GM19438 (cell line): Measurements from ENCODE around the gene PFKL.
"Not testable (repeated sequence)": the region's sequence is repeated elsewhere in the genome, so short reads cannot be mapped to it uniquely, and the experiment has no call there.

Experiments used
- ATAC-seq: cut with Tn5 transposase; IDR thresholded peaks from one replicate; pipeline ENCODE4 v1.9.1; 2021; ENCODE audit warnings: low read depth; ENCODE audit not compliant: unreplicated experiment

Gene PFKL

GRCh38 chr21:44293551-44294231 lies 6.2 kb upstream of the PFKL start:
- ATAC-seq: no peak

GRCh38 chr21:44294391-44295162 lies 5.3 kb upstream of the PFKL start:
- no peak for ATAC-seq

- no peak for ATAC-seq
These were observed 4.7 kb upstream of the PFKL start for GRCh38 chr21:44295163-44295573.

- ATAC-seq: no peak
These were observed 4.2 kb upstream of the PFKL start for GRCh38 chr21:44295646-44296045.

GRCh38 chr21:44296103-44296519 lies 3.7 kb upstream of the PFKL start:
- no peak for ATAC-seq

- no peak for ATAC-seq
These were observed 2.9 kb upstream of the PFKL start for GRCh38 chr21:44296916-44297315.

- ATAC-seq: no peak
These were observed 2.1 kb upstream of the PFKL start for GRCh38 chr21:44297525-44298290.

GRCh38 chr21:44298301-44298700 lies 1.6 kb upstream of the PFKL start:
- ATAC-seq: no peak

GRCh38 chr21:44299085-44299457 lies 782 bp upstream of the PFKL start:
- no peak for ATAC-seq

- peak; percentile 17 for ATAC-seq
These were observed 558 bp downstream of the PFKL start for GRCh38 chr21:44300262-44300959.

GRCh38 chr21:44301141-44301540 lies 1.3 kb downstream of the PFKL start:
- no peak for ATAC-seq

GRCh38 chr21:44301961-44302406 lies 2.1 kb downstream of the PFKL start:
- ATAC-seq: no peak

GRCh38 chr21:44302573-44303401 lies 2.9 kb downstream of the PFKL start:
- not testable (repeated sequence) for ATAC-seq

- no peak for ATAC-seq
These were observed 3.7 kb downstream of the PFKL start for GRCh38 chr21:44303490-44303981.

GRCh38 chr21:44304011-44304616 lies 4.3 kb downstream of the PFKL start:
- ATAC-seq: no peak

GRCh38 chr21:44304877-44305293 lies 5.0 kb downstream of the PFKL start:
- ATAC-seq: no peak

- ATAC-seq: no peak
These were observed 5.8 kb downstream of the PFKL start for GRCh38 chr21:44305691-44306090.

- no peak for ATAC-seq
These were observed 7.3 kb downstream of the PFKL start for GRCh38 chr21:44306936-44307704.
